GM21576 (cell line): ENCODE measurements around the gene RAC2.

Source experiments
- ATAC-seq: cut with Tn5 transposase; IDR thresholded peaks from one replicate; pipeline ENCODE4 v1.9.1; 2021; ENCODE audit warnings: mild to moderate bottlenecking, moderate library complexity; ENCODE audit not compliant: unreplicated experiment

RAC2 gene

GRCh38 chr22:37223965-37224551 is 20.0 kb downstream of the RAC2 start:
- no peak for ATAC-seq

GRCh38 chr22:37222440-37222971 is 21.6 kb downstream of the RAC2 start:
- no peak for ATAC-seq

GRCh38 chr22:37221424-37222333 is 22.4 kb downstream of the RAC2 start:
- ATAC-seq: no peak

- ATAC-seq: no peak
These were observed 23.5 kb downstream of the RAC2 start for GRCh38 chr22:37220543-37220981.

GRCh38 chr22:37219533-37219932 is 24.5 kb downstream of the RAC2 start:
- ATAC-seq: no peak

- peak; percentile 74 for ATAC-seq
These were observed 25.2 kb downstream of the RAC2 start for GRCh38 chr22:37218771-37219411.

GRCh38 chr22:37218399-37218770 is 25.7 kb downstream of the RAC2 start:
- ATAC-seq: no peak

- no peak for ATAC-seq
These were observed 28.2 kb downstream of the RAC2 start for GRCh38 chr22:37215890-37216289.

- ATAC-seq: no peak
These were observed 29.4 kb downstream of the RAC2 start for GRCh38 chr22:37214731-37215030.

GRCh38 chr22:37213941-37214730 is 29.9 kb downstream of the RAC2 start:
- ATAC-seq: no peak

GRCh38 chr22:37213218-37213855 is 30.7 kb downstream of the RAC2 start:
- no peak for ATAC-seq

- ATAC-seq: no peak
These were observed 31.7 kb downstream of the RAC2 start, which contains the start of gene SSTR3 for GRCh38 chr22:37212174-37212906. SSTR3 (minus strand) TSS chr22:37212477; CDS start chr22:37207803, 4,674 bp downstream.

- no peak for ATAC-seq
These were observed 32.2 kb downstream of the RAC2 start for GRCh38 chr22:37211866-37212173.

GRCh38 chr22:37211075-37211865 is 32.8 kb downstream of the RAC2 start:
- no peak for ATAC-seq

- no peak for ATAC-seq
These were observed 33.8 kb downstream of the RAC2 start for GRCh38 chr22:37210041-37210803.

- ATAC-seq: no peak
These were observed 34.8 kb downstream of the RAC2 start for GRCh38 chr22:37209140-37209845.

- no peak for ATAC-seq
These were observed 35.5 kb downstream of the RAC2 start for GRCh38 chr22:37208401-37209139.
